ENCODE results near the gene HEXIM2. TPM values are rescaled to one million over a fixed set of nuclear protein-coding genes. Genes with fewer than 3 reads are reported as not detected.
A peak's percentile ranks its signal among the peaks of the same experiment; 100 is the strongest.

The HEXIM2 gene
- total and polyA plus RNA-seq, 2 of the 13 experiments (the other 11 are each of a cell fraction or from before 2014, with no cell fraction given) = 27.1 to 32.4 TPM

DNA sequence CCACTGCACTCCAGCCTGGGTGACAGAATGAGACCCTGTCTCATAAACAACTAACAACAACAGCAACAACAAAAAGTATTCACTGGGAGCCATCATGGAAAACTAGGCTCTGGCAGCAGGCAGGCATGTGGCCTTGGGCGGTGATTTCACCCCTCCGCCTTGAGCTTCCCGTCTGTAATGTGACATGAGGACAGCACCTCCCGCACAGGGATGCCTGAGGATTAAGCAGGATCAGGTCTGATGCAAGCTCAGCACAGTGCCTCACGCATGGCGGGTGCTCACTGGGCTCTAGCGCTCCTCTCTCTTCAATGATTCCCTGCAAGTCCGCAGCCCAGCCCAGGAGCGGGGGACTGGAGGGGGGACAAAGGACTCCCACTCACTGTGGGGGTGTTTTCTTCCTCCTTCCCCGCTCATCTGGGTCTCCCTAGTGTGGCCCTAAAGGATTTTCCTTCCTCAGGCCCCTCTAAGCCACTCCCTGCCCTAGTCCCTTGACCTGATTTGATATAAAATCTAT lies 32.2 kb upstream of the HEXIM2 start (continued):
- TF ChIP-seq ZSCAN21 (CRISPR knock-in tag; IDR thresholded peaks at IDR 0.05; ENCODE audit: borderline replicate concordance) (peak; percentile 61; the same call in 1 of the 2 replicates), AHR (CRISPR knock-in tag; IDR thresholded peaks at IDR 0.05) (peak; percentile 58; the same call in 1 of the 2 replicates), ZNF142 (CRISPR knock-in tag; IDR thresholded peaks at IDR 0.05) (no peak), ZSCAN25 (CRISPR knock-in tag; IDR thresholded peaks at IDR 0.05) (peak; percentile 62; the same call in 1 of the 2 replicates), ATF7 (IDR thresholded peaks at IDR 0.05) (no peak), ATF7 (CRISPR knock-in tag; IDR thresholded peaks at IDR 0.05) (no peak), HMG20A (CRISPR knock-in tag; IDR thresholded peaks at IDR 0.05; ENCODE audit: borderline replicate concordance) (peak; percentile 47; the same call in 1 of the 2 replicates), GTF3A (CRISPR knock-in tag; conservative IDR thresholded peaks at IDR 0.05) (no peak), HCFC1 (IDR thresholded peaks at IDR 0.05; ENCODE audit: low read depth, low read length) (0 out of 2 replicates have a peak, but pooled peaks have one; percentile 13), GMEB1 (CRISPR knock-in tag; IDR thresholded peaks at IDR 0.05; ENCODE audit: borderline replicate concordance) (no peak), KMT2A (CRISPR knock-in tag; IDR thresholded peaks at IDR 0.05) (no peak), ZNF18 (CRISPR knock-in tag; IDR thresholded peaks at IDR 0.05; ENCODE audit: insufficient replicate concordance) (no peak), ZBTB38 (CRISPR knock-in tag; IDR thresholded peaks at IDR 0.05) (peak; percentile 86), MAZ (IDR thresholded peaks at IDR 0.05; ENCODE audit: borderline replicate concordance, low read depth, low read length) (no peak), MAZ (CRISPR knock-in tag; IDR thresholded peaks at IDR 0.05; ENCODE audit: low read depth) (no peak), ELF3 (CRISPR knock-in tag; IDR thresholded peaks at IDR 0.05) (peak; percentile 72; the same call in 1 of the 2 replicates)
- TF ChIP-seq, protein P1, sequence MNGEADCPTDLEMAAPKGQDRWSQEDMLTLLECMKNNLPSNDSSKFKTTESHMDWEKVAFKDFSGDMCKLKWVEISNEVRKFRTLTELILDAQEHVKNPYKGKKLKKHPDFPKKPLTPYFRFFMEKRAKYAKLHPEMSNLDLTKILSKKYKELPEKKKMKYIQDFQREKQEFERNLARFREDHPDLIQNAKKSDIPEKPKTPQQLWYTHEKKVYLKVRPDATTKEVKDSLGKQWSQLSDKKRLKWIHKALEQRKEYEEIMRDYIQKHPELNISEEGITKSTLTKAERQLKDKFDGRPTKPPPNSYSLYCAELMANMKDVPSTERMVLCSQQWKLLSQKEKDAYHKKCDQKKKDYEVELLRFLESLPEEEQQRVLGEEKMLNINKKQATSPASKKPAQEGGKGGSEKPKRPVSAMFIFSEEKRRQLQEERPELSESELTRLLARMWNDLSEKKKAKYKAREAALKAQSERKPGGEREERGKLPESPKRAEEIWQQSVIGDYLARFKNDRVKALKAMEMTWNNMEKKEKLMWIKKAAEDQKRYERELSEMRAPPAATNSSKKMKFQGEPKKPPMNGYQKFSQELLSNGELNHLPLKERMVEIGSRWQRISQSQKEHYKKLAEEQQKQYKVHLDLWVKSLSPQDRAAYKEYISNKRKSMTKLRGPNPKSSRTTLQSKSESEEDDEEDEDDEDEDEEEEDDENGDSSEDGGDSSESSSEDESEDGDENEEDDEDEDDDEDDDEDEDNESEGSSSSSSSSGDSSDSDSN (CRISPR knock-in tag; IDR thresholded peaks at IDR 0.05) = peak; percentile 35; the same call in 1 of the 2 replicates
